HG02588 (cell line): Measurements from ENCODE around the gene VEGFC.

ENCODE experiments used
- ATAC-seq: cut with Tn5 transposase; IDR thresholded peaks from one replicate; pipeline ENCODE4 v1.9.1; 2021; ENCODE audit warnings: mild to moderate bottlenecking, moderate library complexity; ENCODE audit not compliant: unreplicated experiment

The VEGFC gene

GRCh38 chr4:176709417-176709816 is 83.3 kb downstream of the VEGFC start:
- no peak for ATAC-seq

GRCh38 chr4:176708771-176709311 is 83.9 kb downstream of the VEGFC start:
- ATAC-seq = no peak

- ATAC-seq = no peak
Observed at GRCh38 chr4:176690716-176691115, 102.0 kb downstream of the VEGFC start.

- no peak for ATAC-seq
Observed at GRCh38 chr4:176680668-176681180, 112.0 kb downstream of the VEGFC start.

GRCh38 chr4:176676901-176677300 is 115.8 kb downstream of the VEGFC start:
- no peak for ATAC-seq

GRCh38 chr4:176675810-176676209 is 116.9 kb downstream of the VEGFC start:
- ATAC-seq = no peak

GRCh38 chr4:176671532-176671931 is 121.2 kb downstream of the VEGFC start:
- ATAC-seq = no peak

GRCh38 chr4:176668324-176668723 is 124.4 kb downstream of the VEGFC start:
- no peak for ATAC-seq

- ATAC-seq = no peak
Observed at GRCh38 chr4:176664964-176665363, 127.8 kb downstream of the VEGFC start.

- no peak for ATAC-seq
Observed at GRCh38 chr4:176660561-176660960, 132.2 kb downstream of the VEGFC start.

GRCh38 chr4:176656108-176656507 is 136.6 kb downstream of the VEGFC start:
- no peak for ATAC-seq

- no peak for ATAC-seq
Observed at GRCh38 chr4:176654565-176655216, 138.0 kb downstream of the VEGFC start.

- ATAC-seq = no peak
Observed at GRCh38 chr4:176653401-176654220, 139.1 kb downstream of the VEGFC start.

- no peak for ATAC-seq
Observed at GRCh38 chr4:176646311-176646710, 146.4 kb downstream of the VEGFC start.

GRCh38 chr4:176645246-176645960 is 147.3 kb downstream of the VEGFC start:
- no peak for ATAC-seq

- ATAC-seq = peak; percentile 65
Observed at GRCh38 chr4:176642472-176642871, 150.2 kb downstream of the VEGFC start.

GRCh38 chr4:176641237-176641636 is 151.5 kb downstream of the VEGFC start:
- no peak for ATAC-seq

- ATAC-seq = no peak
Observed at GRCh38 chr4:176638992-176639391, 153.7 kb downstream of the VEGFC start.

- no peak for ATAC-seq
Observed at GRCh38 chr4:176636292-176636691, 156.4 kb downstream of the VEGFC start.

GRCh38 chr4:176635372-176636261 is 157.1 kb downstream of the VEGFC start:
- ATAC-seq = no peak
